Glutamatergic neuron (in vitro differentiated cells): ENCODE data around the gene ARPP19. TPM values are rescaled to one million over a fixed set of nuclear protein-coding genes. Genes with fewer than 3 reads are reported as not detected.
"Not testable (repeated sequence)": the region's sequence is repeated elsewhere in the genome, so short reads cannot be mapped to it uniquely, and the experiment has no call there.

Experiments used
- DNase-seq: peaks from one replicate; pipeline ENCODE4 v3.0.0; 2022
- H3K27ac Mint-ChIP-seq: one replicate; pipeline ENCODE4 v1.8.0; 2020; ENCODE audit warnings: mild to moderate bottlenecking, mixed read lengths, inconsistent platforms; ENCODE audit not compliant: unreplicated experiment
- H3K27me3 Mint-ChIP-seq: one replicate; pipeline ENCODE4 v1.8.0; 2020; ENCODE audit warnings: mild to moderate bottlenecking, moderate library complexity, mixed read lengths, inconsistent platforms; ENCODE audit not compliant: unreplicated experiment
- H3K36me3 Mint-ChIP-seq: one replicate; pipeline ENCODE4 v1.8.0; 2020; ENCODE audit warnings: mild to moderate bottlenecking, mixed read lengths, inconsistent platforms; ENCODE audit not compliant: unreplicated experiment
- H3K4me1 Mint-ChIP-seq: one replicate; pipeline ENCODE4 v1.8.0; 2020; ENCODE audit warnings: mild to moderate bottlenecking, low read depth, mixed read lengths, inconsistent platforms; ENCODE audit not compliant: unreplicated experiment
- H3K4me3 Mint-ChIP-seq: one replicate; pipeline ENCODE4 v1.8.0; 2020; ENCODE audit warnings: mild to moderate bottlenecking, mixed read lengths, inconsistent platforms; ENCODE audit not compliant: unreplicated experiment
- H3K9me3 Mint-ChIP-seq: one replicate; pipeline ENCODE4 v1.8.0; 2020; ENCODE audit warnings: mild to moderate bottlenecking, moderate library complexity, mixed read lengths, inconsistent platforms; ENCODE audit not compliant: unreplicated experiment
- total RNA-seq: library from RNA; stranded (reverse); fragmentation: NEBNext Ultra II Directional; extraction: Animal tissue kit (Norgen Biotek cat#: 25700); gene quantifications from one replicate; pipeline ENCODE4 v1.2.1, GENCODE V29; 2021; ENCODE audit not compliant: unreplicated experiment
- TF ChIP-seq, protein P1 (sequence below): fragments of 200-600 bp; sonication (generic); IDR thresholded peaks from one replicate; pipeline ENCODE4 v1.5.0; 2021; ENCODE audit not compliant: partially characterized antibody, unreplicated experiment

Gene ARPP19
- total RNA-seq, 1 donor from 2014 or later: 219 TPM

DNA sequence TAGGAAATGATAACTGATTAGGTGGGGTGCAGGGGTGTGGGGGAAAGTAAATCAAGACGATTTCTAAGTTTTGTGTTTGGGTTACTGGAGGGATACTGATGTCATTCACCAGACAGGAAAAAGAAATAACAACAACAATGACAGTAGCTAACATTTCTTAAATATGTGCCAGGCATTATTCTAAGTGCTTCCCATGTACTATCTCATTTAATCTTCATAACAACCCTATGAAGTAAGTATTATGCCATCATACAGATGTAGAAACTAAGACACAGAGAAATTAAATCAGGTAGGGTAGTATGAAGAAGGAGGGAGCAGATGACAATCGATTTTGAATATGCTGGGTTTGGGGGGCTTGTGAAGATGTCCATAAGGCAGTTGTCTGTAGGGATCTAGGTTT lies 53.5 kb downstream of the ARPP19 start:
- no peak overlapping the region for H3K4me3 Mint-ChIP-seq
- H3K36me3 Mint-ChIP-seq: no peaks in the 10 kb centered on the region
- no peaks in the 10 kb centered on the region for H3K27me3 Mint-ChIP-seq
- TF ChIP-seq, protein P1, sequence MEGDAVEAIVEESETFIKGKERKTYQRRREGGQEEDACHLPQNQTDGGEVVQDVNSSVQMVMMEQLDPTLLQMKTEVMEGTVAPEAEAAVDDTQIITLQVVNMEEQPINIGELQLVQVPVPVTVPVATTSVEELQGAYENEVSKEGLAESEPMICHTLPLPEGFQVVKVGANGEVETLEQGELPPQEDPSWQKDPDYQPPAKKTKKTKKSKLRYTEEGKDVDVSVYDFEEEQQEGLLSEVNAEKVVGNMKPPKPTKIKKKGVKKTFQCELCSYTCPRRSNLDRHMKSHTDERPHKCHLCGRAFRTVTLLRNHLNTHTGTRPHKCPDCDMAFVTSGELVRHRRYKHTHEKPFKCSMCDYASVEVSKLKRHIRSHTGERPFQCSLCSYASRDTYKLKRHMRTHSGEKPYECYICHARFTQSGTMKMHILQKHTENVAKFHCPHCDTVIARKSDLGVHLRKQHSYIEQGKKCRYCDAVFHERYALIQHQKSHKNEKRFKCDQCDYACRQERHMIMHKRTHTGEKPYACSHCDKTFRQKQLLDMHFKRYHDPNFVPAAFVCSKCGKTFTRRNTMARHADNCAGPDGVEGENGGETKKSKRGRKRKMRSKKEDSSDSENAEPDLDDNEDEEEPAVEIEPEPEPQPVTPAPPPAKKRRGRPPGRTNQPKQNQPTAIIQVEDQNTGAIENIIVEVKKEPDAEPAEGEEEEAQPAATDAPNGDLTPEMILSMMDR: no peak
- H3K27ac Mint-ChIP-seq: no peak overlapping the region
- H3K4me1 Mint-ChIP-seq: peaks cover under 1% of the 10 kb centered on the region
- no peaks in the 10 kb centered on the region for H3K9me3 Mint-ChIP-seq
- no peak for DNase-seq

DNA sequence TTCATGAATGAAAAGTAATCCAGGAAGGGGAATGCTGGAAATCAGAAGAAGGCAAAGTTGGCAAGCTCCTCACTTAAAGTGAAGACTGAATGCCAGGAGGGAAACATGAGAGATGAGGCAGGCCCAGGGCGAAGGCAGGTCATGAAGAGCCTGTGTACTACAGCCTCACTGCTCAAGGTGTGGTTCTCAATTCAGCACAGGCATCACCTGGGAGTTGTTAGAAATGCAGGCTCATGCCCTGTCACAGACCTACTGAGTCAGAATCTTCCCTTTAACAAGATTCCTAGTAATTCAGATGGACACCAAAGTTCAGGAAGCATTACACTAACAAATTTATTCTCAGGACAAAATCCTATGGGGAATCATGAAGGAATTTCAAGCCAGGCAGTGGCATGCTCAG lies 54.3 kb downstream of the ARPP19 start:
- TF ChIP-seq, protein P1: no peak
- H3K36me3 Mint-ChIP-seq: no peaks in the 10 kb centered on the region
- H3K27me3 Mint-ChIP-seq: no peaks in the 10 kb centered on the region
- DNase-seq: no peak
- H3K9me3 Mint-ChIP-seq: no peaks in the 10 kb centered on the region
- H3K4me1 Mint-ChIP-seq: peaks cover 5% of the 10 kb centered on the region
- H3K27ac Mint-ChIP-seq: no peak overlapping the region
- no peak overlapping the region for H3K4me3 Mint-ChIP-seq

DNA sequence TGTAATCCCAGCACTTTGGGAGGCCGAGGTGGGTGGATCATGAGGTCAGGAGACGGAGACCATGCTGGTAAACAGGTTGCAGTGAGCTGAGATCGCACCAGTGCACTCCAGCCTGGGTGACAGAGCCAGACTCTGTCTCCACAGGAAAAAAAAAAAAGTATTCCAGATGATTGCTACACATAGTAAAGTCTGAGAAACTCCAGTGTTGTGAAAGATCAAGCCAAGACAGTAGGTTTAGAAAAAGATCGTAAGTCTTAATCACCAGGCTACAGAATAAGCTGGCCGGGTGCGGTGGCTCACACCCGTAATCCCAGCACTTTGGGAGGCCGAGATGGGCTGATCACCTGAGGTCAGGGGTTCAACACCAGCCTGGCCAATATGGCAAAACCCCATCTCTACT lies 56.0 kb downstream of the ARPP19 start:
- not testable (repeated sequence) for DNase-seq, H3K27me3 Mint-ChIP-seq, H3K27ac Mint-ChIP-seq, H3K9me3 Mint-ChIP-seq, H3K36me3 Mint-ChIP-seq, H3K4me3 Mint-ChIP-seq, H3K4me1 Mint-ChIP-seq

DNA sequence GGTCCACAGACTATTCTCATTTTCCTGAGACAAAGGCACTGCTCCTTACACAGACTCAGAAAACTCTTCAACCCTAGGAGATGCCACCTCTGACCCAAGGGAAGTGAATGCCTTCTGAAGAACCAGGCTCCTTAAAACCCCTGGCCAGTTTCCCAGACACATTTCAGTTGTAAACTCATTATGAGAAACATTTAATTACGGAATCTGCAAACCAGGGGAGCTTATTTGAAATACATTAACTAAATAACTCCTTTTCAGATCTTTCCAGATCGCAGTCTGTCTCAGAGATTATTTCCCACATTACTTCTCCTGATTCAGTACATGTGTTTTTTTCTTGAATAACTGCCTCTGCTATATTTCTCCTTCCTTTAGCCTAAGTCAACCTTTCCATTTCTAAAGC lies 57.7 kb downstream of the ARPP19 start:
- Mint-ChIP-seq H3K9me3 (no peaks in the 10 kb centered on the region), H3K4me1 (peaks cover 8% of the 10 kb centered on the region), H3K27me3 (no peaks in the 10 kb centered on the region), H3K27ac (no peak overlapping the region), H3K36me3 (no peaks in the 10 kb centered on the region), H3K4me3 (no peak overlapping the region)
- TF ChIP-seq, protein P1: no peak
- no peak for DNase-seq

DNA sequence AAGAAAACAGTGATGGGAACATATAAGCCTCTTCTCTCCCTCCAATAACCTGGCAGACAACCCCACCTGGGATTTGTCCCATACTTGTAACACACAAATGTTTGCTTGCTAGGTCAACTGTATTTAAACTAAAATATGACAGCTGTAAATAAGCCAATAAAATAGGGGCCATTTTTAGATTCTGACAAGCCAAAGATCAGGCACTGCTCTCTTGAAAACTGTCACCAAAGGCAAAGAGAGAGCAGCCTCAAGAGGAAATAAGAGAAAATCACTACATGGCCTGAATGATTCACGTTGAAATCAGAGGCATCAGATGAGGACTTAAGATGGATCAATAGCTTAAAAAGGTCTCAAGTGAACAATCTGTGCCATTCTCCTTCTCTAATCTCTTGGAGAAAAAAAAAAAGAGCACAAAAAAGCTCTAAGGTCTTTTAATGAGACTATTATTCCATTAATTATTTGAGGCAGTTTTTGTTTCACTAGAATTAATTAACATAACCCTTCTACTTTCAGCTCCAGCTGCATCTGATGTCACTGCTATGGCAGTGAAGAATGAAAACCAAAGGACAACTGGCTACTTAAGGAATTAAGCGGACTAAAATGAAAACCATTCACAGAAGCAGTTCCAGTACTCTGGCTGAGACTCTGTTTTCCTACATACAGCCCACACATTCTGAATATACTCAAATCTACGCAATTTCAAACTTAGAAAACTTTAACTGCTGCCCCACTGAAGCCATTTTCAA lies 59.2 kb downstream of the ARPP19 start:
- no peaks in the 10 kb centered on the region for H3K27me3 Mint-ChIP-seq
- H3K9me3 Mint-ChIP-seq: no peaks in the 10 kb centered on the region
- peaks cover 8% of the 10 kb centered on the region for H3K4me1 Mint-ChIP-seq
- DNase-seq: no peak
- H3K36me3 Mint-ChIP-seq: no peaks in the 10 kb centered on the region
- TF ChIP-seq, protein P1: no peak
- peak overlapping the region; percentile 48 for H3K4me3 Mint-ChIP-seq
- H3K27ac Mint-ChIP-seq: peak overlapping the region; percentile 1
